GM18498 (cell line): ENCODE measurements around the gene ACTN4.
A peak's percentile ranks its signal among the peaks of the same experiment; 100 is the strongest.

Experiments used
- ATAC-seq: cut with Tn5 transposase; IDR thresholded peaks from one replicate; pipeline ENCODE4 v1.9.1; 2021; ENCODE audit warnings: mild to moderate bottlenecking, moderate library complexity; ENCODE audit not compliant: unreplicated experiment

ACTN4 gene

GRCh38 chr19:38693380-38694223 lies 46.2 kb downstream of the ACTN4 start:
- ATAC-seq: peak; percentile 57

GRCh38 chr19:38695317-38695683 lies 47.9 kb downstream of the ACTN4 start:
- ATAC-seq: no peak

GRCh38 chr19:38695832-38696728 lies 48.6 kb downstream of the ACTN4 start:
- ATAC-seq: no peak

- ATAC-seq: no peak
These were observed 49.2 kb downstream of the ACTN4 start for GRCh38 chr19:38696729-38697055.

- no peak for ATAC-seq
These were observed 49.7 kb downstream of the ACTN4 start for GRCh38 chr19:38697197-38697596.

GRCh38 chr19:38697641-38698071 lies 50.2 kb downstream of the ACTN4 start:
- no peak for ATAC-seq

- no peak for ATAC-seq
These were observed 51.0 kb downstream of the ACTN4 start for GRCh38 chr19:38698225-38699026.

GRCh38 chr19:38699027-38699346 lies 51.5 kb downstream of the ACTN4 start:
- no peak for ATAC-seq

- no peak for ATAC-seq
These were observed 52.3 kb downstream of the ACTN4 start for GRCh38 chr19:38699647-38700349.

GRCh38 chr19:38700350-38700901 lies 53.0 kb downstream of the ACTN4 start:
- ATAC-seq: no peak

GRCh38 chr19:38700902-38701454 lies 53.5 kb downstream of the ACTN4 start:
- no peak for ATAC-seq

GRCh38 chr19:38701455-38702063 lies 54.1 kb downstream of the ACTN4 start:
- no peak for ATAC-seq

- no peak for ATAC-seq
These were observed 54.8 kb downstream of the ACTN4 start for GRCh38 chr19:38702278-38702677.

- ATAC-seq: no peak
These were observed 56.1 kb downstream of the ACTN4 start for GRCh38 chr19:38703509-38703908.

- ATAC-seq: no peak
These were observed 57.1 kb downstream of the ACTN4 start for GRCh38 chr19:38704488-38705026.

- ATAC-seq: no peak
These were observed 58.0 kb downstream of the ACTN4 start for GRCh38 chr19:38705197-38706019.

GRCh38 chr19:38706792-38707511 lies 59.5 kb downstream of the ACTN4 start:
- ATAC-seq: no peak
